ENCODE results near the gene PIK3CG.

DNA sequence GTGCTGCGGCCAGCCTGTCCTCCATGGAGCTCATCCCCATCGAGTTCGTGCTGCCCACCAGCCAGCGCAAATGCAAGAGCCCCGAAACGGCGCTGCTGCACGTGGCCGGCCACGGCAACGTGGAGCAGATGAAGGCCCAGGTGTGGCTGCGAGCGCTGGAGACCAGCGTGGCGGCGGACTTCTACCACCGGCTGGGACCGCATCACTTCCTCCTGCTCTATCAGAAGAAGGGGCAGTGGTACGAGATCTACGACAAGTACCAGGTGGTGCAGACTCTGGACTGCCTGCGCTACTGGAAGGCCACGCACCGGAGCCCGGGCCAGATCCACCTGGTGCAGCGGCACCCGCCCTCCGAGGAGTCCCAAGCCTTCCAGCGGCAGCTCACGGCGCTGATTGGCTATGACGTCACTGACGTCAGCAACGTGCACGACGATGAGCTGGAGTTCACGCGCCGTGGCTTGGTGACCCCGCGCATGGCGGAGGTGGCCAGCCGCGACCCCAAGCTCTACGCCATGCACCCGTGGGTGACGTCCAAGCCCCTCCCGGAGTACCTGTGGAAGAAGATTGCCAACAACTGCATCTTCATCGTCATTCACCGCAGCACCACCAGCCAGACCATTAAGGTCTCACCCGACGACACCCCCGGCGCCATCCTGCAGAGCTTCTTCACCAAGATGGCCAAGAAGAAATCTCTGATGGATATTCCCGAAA is 2.7 kb downstream of the PIK3CG start:
- TF ChIP-seq, protein P1, sequence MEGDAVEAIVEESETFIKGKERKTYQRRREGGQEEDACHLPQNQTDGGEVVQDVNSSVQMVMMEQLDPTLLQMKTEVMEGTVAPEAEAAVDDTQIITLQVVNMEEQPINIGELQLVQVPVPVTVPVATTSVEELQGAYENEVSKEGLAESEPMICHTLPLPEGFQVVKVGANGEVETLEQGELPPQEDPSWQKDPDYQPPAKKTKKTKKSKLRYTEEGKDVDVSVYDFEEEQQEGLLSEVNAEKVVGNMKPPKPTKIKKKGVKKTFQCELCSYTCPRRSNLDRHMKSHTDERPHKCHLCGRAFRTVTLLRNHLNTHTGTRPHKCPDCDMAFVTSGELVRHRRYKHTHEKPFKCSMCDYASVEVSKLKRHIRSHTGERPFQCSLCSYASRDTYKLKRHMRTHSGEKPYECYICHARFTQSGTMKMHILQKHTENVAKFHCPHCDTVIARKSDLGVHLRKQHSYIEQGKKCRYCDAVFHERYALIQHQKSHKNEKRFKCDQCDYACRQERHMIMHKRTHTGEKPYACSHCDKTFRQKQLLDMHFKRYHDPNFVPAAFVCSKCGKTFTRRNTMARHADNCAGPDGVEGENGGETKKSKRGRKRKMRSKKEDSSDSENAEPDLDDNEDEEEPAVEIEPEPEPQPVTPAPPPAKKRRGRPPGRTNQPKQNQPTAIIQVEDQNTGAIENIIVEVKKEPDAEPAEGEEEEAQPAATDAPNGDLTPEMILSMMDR (IDR thresholded peaks at IDR 0.05), result no peak
- TF ChIP-seq EP300 (IDR thresholded peaks at IDR 0.05), result no peak
